Caco-2 (cell line): ENCODE results near the gene ACTL8. TPM values are rescaled to one million over a fixed set of nuclear protein-coding genes. Genes with fewer than 3 reads are reported as not detected.

ENCODE experiments used
- BruUV-seq: library from RNA; stranded (reverse); fragments of 400-500 nt; replicated peaks from 2 replicates; lab custom pipeline; 2021; lab: Mats Ljungman, UMichigan
- CTCF ChIA-PET: fragments of 300-600 bp; sonication (Branson Sonifier 250); formaldehyde crosslinking; loops from one replicate; lab custom pipeline; 2022; ENCODE audit warnings: antibody characterized with exemption; lab: Charles Lee
- POLR2A ChIA-PET: fragments of 300-600 bp; sonication (Branson Sonifier 250); formaldehyde crosslinking; loops from one replicate; lab custom pipeline; 2022; ENCODE audit warnings: antibody characterized with exemption; lab: Charles Lee
- DNase-seq, 2 experiments: peaks; one replicate each; pipeline versions ENCODE4 v3.0.0 to v3.0.0-alpha.2; 2020 to 2022
- H3K27me3 ChIP-seq: replicated peaks from 2 replicates; pipeline ENCODE4 v1.6.0; 2011; ENCODE audit warnings: low read length; ENCODE audit not compliant: control insufficient read depth, insufficient read depth
- H3K36me3 ChIP-seq: 2 replicates; pipeline ENCODE4 v1.5.1; 2011; ENCODE audit warnings: low read length; ENCODE audit not compliant: control insufficient read depth, insufficient read depth
- H3K4me1 ChIP-seq: fragments of 250-450 bp; sonication (Bioruptor Pico); 2 replicates; pipeline ENCODE4 v1.5.1; 2020; ENCODE audit warnings: mild to moderate bottlenecking
- H3K4me3 ChIP-seq: 2 replicates; pipeline ENCODE4 v1.5.1; 2011; ENCODE audit warnings: low read depth, mild to moderate bottlenecking, control low read depth, low read length
- H3K9me3 ChIP-seq: fragments of 250-450 bp; sonication (Bioruptor Pico); 2 replicates; pipeline ENCODE4 v1.5.1; 2020; ENCODE audit warnings: mild to moderate bottlenecking, moderate library complexity
- H3K27ac Mint-ChIP-seq: one replicate; pipeline ENCODE4 v1.8.0; 2022; ENCODE audit warnings: mixed read lengths; ENCODE audit not compliant: unreplicated experiment
- H3K27me3 Mint-ChIP-seq: one replicate; pipeline ENCODE4 v1.8.0; 2022; ENCODE audit warnings: mixed read lengths; ENCODE audit not compliant: insufficient read depth, unreplicated experiment
- H3K36me3 Mint-ChIP-seq: one replicate; pipeline ENCODE4 v1.8.0; 2022; ENCODE audit warnings: mild to moderate bottlenecking, mixed read lengths; ENCODE audit not compliant: insufficient read depth, unreplicated experiment
- H3K4me1 Mint-ChIP-seq: one replicate; pipeline ENCODE4 v1.8.0; 2022; ENCODE audit warnings: low read depth, mixed read lengths; ENCODE audit not compliant: unreplicated experiment
- H3K4me3 Mint-ChIP-seq: one replicate; pipeline ENCODE4 v1.8.0; 2022; ENCODE audit warnings: mild to moderate bottlenecking, moderate library complexity, mixed read lengths; ENCODE audit not compliant: unreplicated experiment
- H3K9me3 Mint-ChIP-seq: one replicate; pipeline ENCODE4 v1.8.0; 2022; ENCODE audit warnings: mixed read lengths; ENCODE audit not compliant: unreplicated experiment
- intact Hi-C: fragments of 100-400 bp; cut with micrococcal nuclease; formaldehyde crosslinking; loops from one replicate; pipeline ENCODE4 v1.10.0; 2022; ENCODE audit not compliant: unreplicated experiment
- total RNA-seq: library from RNA; stranded (reverse); gene quantifications from 2 replicates; pipeline ENCODE4 v1.2.3, GENCODE V29; 2022
- TF ChIP-seq, protein P1 (sequence below), 2 experiments: fragments of 200-600 bp in 1 of 2; IDR thresholded peaks; 1 replicate in 1 of 2; 2 replicates in 1 of 2; pipeline versions ENCODE4 v1.5.1 to v1.8.0; 2011 to 2022; ENCODE audit warnings: antibody characterized with exemption in 1 of 2, control low read depth in 1 of 2, inconsistent platforms in 1 of 2, low read depth in 1 of 2, low read length in 1 of 2, mild to moderate bottlenecking in 1 of 2, moderate library complexity in 1 of 2; ENCODE audit not compliant: insufficient read depth in 1 of 2, severe bottlenecking in 1 of 2, unreplicated experiment in 1 of 2

Gene ACTL8
- total RNA-seq, 1 experiment from 2014 or later: 79.3 TPM

- Mint-ChIP-seq H3K27ac (no peak overlapping the region), H3K4me3 (no peak overlapping the region), H3K36me3 (no peaks in the 10 kb centered on the region), H3K9me3 (no peaks in the 10 kb centered on the region), H3K4me1 (no peaks in the 10 kb centered on the region), H3K27me3 (peaks cover 7% of the 10 kb centered on the region)
- BruUV-seq: no TSS peak
- POLR2A ChIA-PET: no interaction called here
- Histone ChIP-seq H3K4me3 (no peak overlapping the region), H3K36me3 (no peaks in the 10 kb centered on the region), H3K9me3 (no peaks in the 10 kb centered on the region), H3K4me1 (peaks cover 8% of the 10 kb centered on the region; the same call in 1 of the 2 replicates), H3K27me3 (no peaks in the 10 kb centered on the region)
- TF ChIP-seq, protein P1, sequence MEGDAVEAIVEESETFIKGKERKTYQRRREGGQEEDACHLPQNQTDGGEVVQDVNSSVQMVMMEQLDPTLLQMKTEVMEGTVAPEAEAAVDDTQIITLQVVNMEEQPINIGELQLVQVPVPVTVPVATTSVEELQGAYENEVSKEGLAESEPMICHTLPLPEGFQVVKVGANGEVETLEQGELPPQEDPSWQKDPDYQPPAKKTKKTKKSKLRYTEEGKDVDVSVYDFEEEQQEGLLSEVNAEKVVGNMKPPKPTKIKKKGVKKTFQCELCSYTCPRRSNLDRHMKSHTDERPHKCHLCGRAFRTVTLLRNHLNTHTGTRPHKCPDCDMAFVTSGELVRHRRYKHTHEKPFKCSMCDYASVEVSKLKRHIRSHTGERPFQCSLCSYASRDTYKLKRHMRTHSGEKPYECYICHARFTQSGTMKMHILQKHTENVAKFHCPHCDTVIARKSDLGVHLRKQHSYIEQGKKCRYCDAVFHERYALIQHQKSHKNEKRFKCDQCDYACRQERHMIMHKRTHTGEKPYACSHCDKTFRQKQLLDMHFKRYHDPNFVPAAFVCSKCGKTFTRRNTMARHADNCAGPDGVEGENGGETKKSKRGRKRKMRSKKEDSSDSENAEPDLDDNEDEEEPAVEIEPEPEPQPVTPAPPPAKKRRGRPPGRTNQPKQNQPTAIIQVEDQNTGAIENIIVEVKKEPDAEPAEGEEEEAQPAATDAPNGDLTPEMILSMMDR (IDR thresholded peaks at IDR 0.05; ENCODE audit: insufficient read depth in 1 of 2, low read depth in 1 of 2, low read length in 1 of 2, severe bottlenecking in 1 of 2, unreplicated experiment in 1 of 2): no peak
- intact Hi-C loops: loop anchor here (5.0 kb wide), 1 partner anchor 39 kb away; the partner anchor contains the start of gene ACTL8
- CTCF ChIA-PET: no interaction called here
- DNase-seq: no peak
Measured at GRCh38 chr1:17795836-17796645, 40.9 kb downstream of the ACTL8 start.

- H3K4me3 Mint-ChIP-seq: no peak overlapping the region
- H3K27me3 Mint-ChIP-seq: peaks cover 10% of the 10 kb centered on the region
- H3K27ac Mint-ChIP-seq: no peak overlapping the region
- Histone ChIP-seq H3K27me3 (no peaks in the 10 kb centered on the region), H3K4me3 (no peak overlapping the region), H3K9me3 (no peaks in the 10 kb centered on the region), H3K4me1 (peaks cover 8% of the 10 kb centered on the region; the same call in 1 of the 2 replicates), H3K36me3 (no peaks in the 10 kb centered on the region)
- TF ChIP-seq, protein P1 (IDR thresholded peaks at IDR 0.05; ENCODE audit: insufficient read depth in 1 of 2, low read depth in 1 of 2, low read length in 1 of 2, severe bottlenecking in 1 of 2, unreplicated experiment in 1 of 2): no peak
- POLR2A ChIA-PET: no interaction called here
- no peaks in the 10 kb centered on the region for H3K4me1 Mint-ChIP-seq
- intact Hi-C loops: loop anchor here (5.0 kb wide), 1 partner anchor 40 kb away; the partner anchor contains the start of gene ACTL8
- CTCF ChIA-PET: no interaction called here
- no TSS peak for BruUV-seq
- DNase-seq: no peak
- H3K36me3 Mint-ChIP-seq: peaks cover 5% of the 10 kb centered on the region
- H3K9me3 Mint-ChIP-seq: no peaks in the 10 kb centered on the region
Measured at GRCh38 chr1:17797478-17797877, 42.3 kb downstream of the ACTL8 start.

DNA sequence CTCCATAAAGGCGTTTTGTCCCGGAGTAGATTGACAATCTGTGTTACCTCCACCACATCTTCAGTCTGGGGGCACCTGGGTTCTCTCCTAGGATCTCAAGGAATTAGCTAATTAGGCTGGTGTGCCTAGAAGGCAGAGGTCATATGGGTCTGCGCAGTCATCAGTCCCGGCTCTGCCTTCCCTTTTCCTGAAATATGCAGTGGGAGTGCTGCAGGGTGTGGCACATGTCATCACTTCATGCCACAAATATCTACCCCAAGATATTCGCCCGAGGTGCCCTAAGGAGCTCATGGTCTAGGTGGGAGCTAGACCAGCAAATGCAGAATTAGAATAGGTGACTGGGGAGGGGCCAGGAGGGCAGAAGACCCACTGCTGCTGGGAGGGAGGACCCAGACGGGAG lies 42.9 kb downstream of the ACTL8 start:
- Histone ChIP-seq H3K9me3 (no peaks in the 10 kb centered on the region), H3K27me3 (no peaks in the 10 kb centered on the region), H3K4me3 (no peak overlapping the region), H3K36me3 (no peaks in the 10 kb centered on the region), H3K4me1 (peaks cover 8% of the 10 kb centered on the region; the same call in 1 of the 2 replicates)
- no peaks in the 10 kb centered on the region for H3K9me3 Mint-ChIP-seq
- POLR2A ChIA-PET: no interaction called here
- intact Hi-C loops: loop anchor here (5.0 kb wide), 1 partner anchor 41 kb away; the partner anchor contains the start of gene ACTL8
- no peaks in the 10 kb centered on the region for H3K4me1 Mint-ChIP-seq
- peaks cover 5% of the 10 kb centered on the region for H3K36me3 Mint-ChIP-seq
- BruUV-seq: no TSS peak
- no peak for DNase-seq
- H3K27me3 Mint-ChIP-seq: peaks cover 10% of the 10 kb centered on the region
- CTCF ChIA-PET: no interaction called here
- no peak overlapping the region for H3K27ac Mint-ChIP-seq
- H3K4me3 Mint-ChIP-seq: no peak overlapping the region
- TF ChIP-seq, protein P1 (IDR thresholded peaks at IDR 0.05; ENCODE audit: insufficient read depth in 1 of 2, low read depth in 1 of 2, low read length in 1 of 2, severe bottlenecking in 1 of 2, unreplicated experiment in 1 of 2): no peak
